NCI-H2227 (cell line): ENCODE measurements around the gene EXOG.

Source experiments
- DNase-seq: peaks from one replicate; lab custom pipeline; 2025; ENCODE audit not compliant: unreplicated experiment; lab: John Stamatoyannopoulos, UW

EXOG gene

GRCh38 chr3:38496131-38496910 lies at the start of gene EXOG:
EXOG (plus strand) TSS chr3:38496340; CDS start chr3:38496368, 28 bp downstream.
- DNase-seq = peak; percentile 93

DNA sequence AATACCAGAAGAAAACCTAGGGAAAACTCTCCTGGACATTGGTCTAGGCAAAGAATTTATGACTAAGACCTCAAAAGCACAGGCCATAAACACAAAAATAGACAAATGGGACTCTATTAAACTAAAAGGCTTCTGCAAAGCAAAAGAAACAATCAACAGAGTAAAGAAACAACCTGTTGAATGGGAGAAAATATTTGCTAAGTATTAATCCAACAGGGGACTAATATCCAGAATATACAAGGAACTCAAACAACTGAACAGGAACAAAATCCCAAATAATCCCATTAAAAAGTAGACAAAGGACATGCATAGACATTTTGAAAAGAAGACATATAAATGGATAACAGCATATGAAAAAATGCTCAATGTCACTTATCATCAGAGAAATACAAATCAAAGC lies 49.3 kb upstream of the EXOG start:
- no peak for DNase-seq

DNA sequence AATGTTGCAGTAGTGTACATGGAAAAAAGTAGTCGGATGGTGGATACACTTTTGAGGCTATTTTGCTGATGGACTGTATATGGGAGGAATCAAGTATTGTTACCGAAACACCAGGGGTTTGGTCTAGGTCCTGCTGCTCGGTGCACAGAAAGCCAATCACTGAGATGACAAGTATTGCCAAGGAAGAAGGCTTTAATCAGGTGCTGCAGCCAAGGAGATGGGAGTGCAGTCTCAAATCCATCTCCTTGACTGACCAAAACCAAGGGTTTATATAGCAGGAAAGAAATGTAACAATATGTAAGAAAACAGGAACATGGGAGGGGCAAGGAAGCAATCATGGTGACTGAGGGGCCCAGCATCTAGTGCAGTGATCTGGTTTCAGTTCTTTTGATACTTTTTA lies 45.3 kb upstream of the EXOG start:
- DNase-seq = no peak

- DNase-seq = peak; percentile 91
These were observed 42.8 kb upstream of the EXOG start, which contains the start of gene ACVR2B for GRCh38 chr3:38453075-38453912. ACVR2B (plus strand) TSS chr3:38453890; CDS start chr3:38454323, 433 bp downstream.

- no peak for DNase-seq
These were observed 42.3 kb upstream of the EXOG start for GRCh38 chr3:38453913-38454177.

GRCh38 chr3:38454178-38454883 lies 41.8 kb upstream of the EXOG start:
- DNase-seq = peak; percentile 36

GRCh38 chr3:38454884-38455638 lies 41.1 kb upstream of the EXOG start:
- peak; percentile 82 for DNase-seq

DNA sequence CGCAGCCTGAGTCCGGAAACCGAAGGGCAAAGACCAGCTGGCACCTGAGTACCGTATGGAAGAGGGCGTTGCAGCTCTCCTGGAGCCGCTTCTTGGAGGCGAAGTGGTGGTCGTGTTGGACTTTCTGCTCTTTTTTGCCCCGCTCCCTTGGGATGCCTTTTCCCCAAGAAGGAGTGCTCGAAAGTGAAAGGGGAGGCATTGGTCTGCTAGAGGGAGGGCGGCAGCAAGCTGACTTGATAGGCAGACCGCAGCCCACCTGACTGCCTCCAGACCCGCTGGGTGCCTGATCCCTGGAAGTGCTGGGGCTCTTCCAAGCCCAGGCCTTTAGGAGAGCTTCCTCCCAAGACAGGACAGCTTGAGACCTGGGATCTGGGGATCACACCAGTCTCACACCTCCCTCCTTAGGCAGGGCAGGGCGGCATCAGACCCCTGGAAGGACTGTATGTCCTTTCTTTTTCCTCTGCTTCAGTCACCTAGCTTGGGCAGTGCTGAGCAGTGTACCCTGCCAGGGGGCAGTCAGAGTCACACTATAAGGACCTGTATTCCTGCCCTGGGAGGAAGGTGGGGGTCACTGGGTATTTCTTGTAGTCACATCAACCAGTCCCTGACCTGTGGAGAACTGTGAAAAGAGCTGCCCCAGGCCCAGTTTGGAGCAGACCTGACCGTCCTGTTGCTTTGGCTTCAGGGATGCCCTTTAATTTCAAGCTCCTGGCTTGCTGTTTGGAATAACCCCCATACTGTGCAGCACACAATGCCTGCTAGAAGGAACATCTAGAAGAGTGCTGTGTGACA lies 40.3 kb upstream of the EXOG start:
- DNase-seq = peak; percentile 65

DNA sequence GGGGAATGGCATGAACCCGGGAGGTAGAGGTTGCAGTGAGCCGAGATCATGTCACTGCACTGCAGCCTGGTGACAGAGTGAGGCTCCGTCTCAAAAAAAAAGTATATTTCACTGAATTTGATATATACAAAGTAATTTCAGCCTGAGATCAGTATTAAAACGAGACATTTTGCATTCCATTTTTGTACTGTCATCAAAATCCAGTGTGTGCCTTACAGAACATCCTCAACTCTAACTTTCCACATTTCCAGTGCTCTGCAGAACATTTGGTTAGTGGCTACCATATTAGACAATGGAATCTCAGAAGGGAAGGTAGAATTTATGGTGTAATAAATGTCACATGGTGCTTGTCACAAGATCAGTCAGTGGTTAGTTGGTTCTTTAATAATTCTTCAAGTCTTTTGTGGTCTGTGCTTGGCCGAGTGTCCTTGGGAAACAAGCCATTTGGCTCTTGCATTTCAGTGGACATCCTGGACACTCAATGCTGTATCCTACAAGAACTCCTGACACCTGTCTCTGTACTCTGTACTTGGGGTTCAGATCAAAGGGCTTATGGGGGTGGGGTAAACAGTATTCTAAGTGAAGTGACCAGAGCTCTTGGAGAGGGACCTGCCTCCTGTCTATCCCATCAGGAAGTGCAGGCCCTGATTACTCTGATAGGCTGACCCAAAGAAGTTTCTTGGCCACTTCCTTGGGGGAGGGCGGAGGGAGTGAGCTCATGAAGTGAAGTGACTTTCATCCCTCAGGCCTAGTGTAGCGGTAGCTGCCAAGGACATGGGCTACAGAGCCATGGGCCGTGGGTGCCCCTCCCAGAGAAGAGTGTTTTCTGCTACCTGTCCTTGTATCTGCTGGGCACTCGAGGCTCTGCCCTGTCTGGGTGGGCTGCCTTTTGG lies 38.8 kb upstream of the EXOG start:
- no peak for DNase-seq

GRCh38 chr3:38458796-38459498 lies 37.2 kb upstream of the EXOG start:
- DNase-seq = no peak

DNA sequence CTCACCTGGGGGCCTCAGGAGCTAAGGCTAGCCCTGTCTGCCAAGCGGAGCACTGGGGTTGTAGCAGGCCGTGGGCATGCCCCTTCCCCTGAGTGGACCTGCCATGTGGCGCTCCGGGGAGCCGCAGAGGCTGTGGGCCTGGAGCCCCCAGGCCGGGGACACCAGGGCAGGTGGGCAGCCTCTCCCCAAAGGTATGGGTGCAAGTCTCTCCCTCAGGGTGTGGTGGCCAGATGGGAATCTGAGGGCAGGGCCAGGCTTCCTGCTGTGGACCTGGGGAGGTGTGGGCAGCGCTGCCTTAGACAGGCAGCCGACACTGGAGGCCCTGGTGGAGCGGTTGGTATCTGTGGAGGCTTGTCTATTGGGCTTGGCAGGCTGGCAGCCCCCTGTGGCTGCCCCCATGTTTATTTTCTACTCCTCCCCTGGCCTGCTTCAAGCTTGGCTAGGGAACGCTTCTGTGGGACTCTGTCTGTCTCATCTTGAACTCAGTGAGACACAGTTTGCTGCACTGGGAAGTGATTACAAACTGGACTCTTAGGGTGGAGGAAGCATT lies 36.6 kb upstream of the EXOG start:
- no peak for DNase-seq

DNA sequence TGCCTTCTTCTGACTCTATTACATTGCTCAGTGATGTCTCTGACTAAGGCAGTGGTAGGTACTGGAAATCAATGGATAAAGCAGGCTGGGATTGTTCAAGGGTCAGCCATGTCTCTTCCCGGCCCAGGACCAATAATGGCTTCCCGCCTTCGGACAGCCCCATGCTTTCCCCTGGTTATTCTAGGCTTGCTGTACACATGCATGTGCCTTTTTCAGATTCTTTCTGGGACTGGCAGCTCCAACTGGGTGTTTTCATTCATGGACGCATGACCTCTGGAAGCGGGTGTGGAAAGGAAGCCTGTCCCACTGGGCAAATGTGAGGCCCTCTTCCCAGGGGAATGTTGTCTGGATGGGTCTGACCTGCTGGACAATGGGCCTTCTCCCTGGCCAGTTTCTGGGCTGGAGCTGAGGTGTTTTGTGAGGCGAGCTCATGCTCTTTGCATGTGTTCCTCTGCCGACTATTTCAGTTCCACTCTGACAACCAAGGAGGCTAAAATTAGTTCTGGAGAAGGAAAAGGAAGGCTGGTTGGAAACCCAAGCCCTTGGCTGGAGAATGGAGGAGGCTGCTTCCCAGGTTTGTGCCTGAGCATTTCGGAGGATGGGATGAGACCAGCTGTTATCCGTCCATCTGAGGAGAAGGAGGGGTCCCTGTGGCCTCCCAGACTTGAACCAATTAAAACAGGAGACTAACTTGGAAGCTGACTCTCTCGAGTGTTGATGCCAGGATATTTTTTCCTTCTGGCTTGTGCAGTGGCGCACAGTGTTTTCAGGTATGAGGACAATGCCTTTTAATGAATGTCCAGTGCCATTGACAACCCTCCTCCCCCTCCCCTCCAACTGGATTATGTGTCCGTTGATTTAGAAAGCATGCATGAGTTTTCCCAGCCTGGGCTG lies 35.5 kb upstream of the EXOG start:
- no peak for DNase-seq

GRCh38 chr3:38465588-38466154 lies 30.5 kb upstream of the EXOG start:
- no peak for DNase-seq

- no peak for DNase-seq
These were observed 27.4 kb upstream of the EXOG start for GRCh38 chr3:38468765-38469164.

DNA sequence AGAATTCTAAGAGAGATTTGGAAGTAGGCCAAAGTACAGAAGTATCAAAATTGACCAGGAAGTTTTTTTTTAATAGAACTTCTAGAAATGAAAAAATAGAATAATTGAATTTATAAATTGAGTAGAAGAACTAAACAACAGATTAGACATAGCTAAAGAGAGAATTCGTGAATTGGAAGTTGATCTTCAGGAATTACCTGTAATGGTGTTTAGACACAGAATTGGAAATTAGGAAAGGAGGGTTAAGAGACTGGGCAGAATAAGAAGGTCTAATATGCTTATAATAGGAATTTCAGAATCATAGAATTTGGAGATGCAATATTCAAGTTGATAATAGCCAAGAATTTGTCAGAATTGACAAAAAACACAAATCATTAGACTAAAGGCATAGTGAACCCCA lies 26.3 kb upstream of the EXOG start:
- DNase-seq = no peak

DNA sequence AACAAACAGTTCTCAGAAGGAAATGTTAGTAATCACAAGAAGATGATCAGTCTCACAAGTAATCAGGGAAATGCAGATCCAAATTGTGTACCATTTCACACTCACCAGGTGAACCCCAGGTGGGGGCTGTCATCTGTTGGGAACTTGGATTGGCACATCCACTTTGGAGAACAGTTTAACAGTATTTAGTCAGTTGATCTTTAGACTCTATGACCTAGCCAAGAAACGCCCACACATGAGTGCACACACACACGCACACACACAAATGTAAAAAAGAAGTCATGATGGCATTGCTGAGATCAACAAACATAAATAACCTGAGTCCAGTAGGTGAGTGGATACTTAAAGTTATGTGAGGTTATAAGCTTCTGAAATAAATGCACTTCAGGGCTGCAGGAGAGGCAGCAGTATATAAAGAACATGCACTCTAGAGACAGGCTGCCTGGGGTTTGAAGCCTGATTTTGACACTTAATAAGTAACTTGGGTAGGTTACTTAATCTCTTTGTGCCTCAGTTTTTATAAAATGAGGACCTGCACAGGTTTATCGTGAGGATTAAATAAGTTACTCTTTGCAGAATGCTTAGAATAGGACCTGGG lies 24.8 kb upstream of the EXOG start:
- DNase-seq = no peak

- DNase-seq = no peak
These were observed 23.8 kb upstream of the EXOG start for GRCh38 chr3:38472342-38472741.
